Measurements from ENCODE around the gene ITGB5.

Gene ITGB5

GRCh38 chr3:124860599-124860998, 26.6 kb downstream of the ITGB5 start:
- no peak for DNase-seq

- no peak for DNase-seq
These were observed 28.1 kb downstream of the ITGB5 start for GRCh38 chr3:124859025-124859424.

DNA sequence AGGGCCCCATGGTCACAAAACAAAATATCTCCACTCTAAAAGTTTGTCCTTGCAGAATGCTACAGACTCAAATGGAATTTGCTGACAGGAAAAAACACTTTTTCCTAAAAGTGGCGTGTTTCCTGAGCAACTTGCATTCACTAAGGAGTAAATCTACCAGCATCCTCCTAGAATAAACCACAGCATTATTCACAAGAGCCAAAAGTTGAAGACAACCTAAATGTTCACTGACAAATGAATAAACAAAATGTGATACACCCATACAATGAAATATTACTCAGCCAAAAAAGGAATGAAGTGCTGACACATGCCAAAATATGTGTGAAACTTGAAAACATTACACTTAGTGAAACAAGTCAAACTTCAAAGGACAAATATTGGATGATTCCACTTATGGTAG, 28.9 kb downstream of the ITGB5 start:
- DNase-seq: no peak

DNA sequence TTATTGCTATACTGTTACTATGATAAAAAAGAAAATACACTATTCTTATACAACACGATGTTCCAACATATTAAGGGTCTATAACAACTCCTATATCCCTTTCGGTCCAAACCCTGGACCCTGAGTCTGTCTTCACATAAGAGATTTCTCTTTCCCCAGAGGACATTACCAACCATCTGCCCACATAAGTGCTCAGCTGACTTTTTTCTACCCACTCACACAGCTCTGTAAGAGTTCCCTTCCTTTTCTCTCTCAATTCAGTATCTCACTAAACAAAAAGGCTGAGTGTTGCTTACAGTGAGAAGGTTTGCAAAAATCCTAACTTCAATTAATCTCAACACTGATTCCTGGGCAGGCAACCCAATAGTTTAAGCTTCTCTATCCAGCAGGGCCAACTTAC, 30.5 kb downstream of the ITGB5 start:
- DNase-seq: no peak

DNA sequence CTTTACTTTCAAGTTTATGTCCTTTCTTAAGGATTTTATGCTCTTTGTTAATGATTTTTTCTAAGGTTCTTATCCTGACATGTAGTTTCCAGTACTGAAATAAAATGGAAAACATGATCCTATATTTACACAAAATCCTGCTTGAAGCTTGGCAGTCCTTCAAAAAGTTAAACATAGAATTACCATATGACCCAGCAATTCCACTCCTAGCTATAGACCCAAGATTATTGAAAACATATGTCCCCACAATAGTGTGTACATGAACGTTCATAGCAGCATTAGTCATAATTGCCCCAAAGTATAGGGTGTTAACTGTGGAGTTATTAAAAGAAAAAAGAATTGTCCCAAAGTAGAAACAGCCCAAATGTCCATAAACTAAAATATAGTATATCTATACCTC, 33.2 kb downstream of the ITGB5 start:
- no peak for DNase-seq

DNA sequence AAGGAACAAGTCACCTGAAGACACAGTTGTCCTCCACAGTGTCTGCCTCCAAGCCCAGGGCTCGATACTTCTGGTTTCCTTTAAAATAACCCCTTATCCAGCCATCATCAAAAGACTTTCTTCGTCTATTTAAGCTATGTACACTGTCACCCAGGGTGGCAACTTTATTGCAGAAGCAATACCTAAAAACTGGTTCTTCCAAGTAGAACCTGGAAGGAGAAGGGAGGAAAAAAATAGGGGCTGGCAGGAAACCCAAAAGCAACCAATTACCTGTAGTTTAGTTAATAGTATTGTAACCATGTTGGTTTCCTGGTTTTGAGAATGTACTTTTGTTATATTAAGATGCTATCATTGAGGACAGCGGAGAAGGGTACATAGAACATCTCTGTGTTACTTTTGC, 33.7 kb downstream of the ITGB5 start:
- no peak for DNase-seq

- DNase-seq: no peak
These were observed 35.3 kb downstream of the ITGB5 start for GRCh38 chr3:124851905-124852304.

DNA sequence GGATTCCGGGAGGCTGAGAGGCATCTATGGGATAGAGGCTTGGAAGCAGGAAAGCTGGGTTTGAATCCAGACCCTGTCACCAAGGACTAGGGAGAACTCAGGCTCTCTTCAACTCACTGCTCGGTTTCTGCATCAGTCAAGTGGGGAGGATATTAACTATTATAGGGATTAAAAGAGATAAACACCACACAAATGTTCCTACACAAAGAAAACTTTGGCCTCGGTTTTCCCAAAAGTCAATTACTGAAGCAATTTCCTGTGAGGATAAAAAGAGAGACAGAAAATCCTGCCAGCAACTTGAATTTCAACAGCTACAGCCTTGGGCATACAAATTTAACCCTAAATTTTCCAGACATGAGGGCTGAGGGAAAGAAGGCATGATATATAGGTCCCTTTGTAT, 36.0 kb downstream of the ITGB5 start:
- DNase-seq: no peak

DNA sequence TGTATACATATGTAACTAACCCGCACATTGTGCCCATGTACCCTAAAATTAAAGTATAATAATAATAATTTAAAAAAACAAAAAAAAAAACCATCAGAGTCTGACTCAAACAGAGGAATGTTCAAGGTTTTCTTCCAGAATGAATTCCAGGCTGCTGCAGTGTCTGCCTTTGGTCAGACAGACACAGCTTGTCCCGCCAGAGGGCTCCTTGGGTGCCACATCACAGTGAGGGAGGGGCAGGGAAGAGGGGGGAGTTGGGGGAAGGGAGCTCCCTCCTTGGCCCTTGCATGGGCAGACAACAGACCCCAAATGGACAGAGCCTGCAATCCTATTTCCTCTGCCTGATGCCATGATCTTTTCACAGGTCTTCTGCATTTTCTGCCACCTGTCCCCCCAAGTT, 36.5 kb downstream of the ITGB5 start:
- no peak for DNase-seq

GRCh38 chr3:124850212-124850611, 37.0 kb downstream of the ITGB5 start:
- DNase-seq: no peak

- DNase-seq: no peak
These were observed 38.9 kb downstream of the ITGB5 start for GRCh38 chr3:124848300-124848699.

GRCh38 chr3:124847863-124848262, 39.3 kb downstream of the ITGB5 start:
- DNase-seq: no peak

DNA sequence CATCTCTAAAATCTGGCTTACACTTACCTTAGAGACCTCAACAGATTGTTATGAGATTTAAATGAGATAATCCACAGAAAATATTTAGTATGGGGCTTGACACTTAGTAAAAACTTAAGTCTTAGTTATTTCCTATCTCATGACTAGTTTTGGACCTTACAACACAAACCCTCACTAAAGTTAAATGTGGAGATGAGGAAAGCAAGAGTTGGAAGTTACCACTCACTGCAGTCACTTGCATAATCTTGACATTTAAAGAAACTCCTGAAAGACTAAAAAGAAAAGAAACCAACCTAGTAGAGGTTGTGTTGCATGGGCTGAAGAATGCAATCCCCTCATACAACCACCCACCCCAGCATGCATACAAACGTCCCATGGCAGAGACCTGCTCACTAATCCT, 40.1 kb downstream of the ITGB5 start:
- DNase-seq: no peak

DNA sequence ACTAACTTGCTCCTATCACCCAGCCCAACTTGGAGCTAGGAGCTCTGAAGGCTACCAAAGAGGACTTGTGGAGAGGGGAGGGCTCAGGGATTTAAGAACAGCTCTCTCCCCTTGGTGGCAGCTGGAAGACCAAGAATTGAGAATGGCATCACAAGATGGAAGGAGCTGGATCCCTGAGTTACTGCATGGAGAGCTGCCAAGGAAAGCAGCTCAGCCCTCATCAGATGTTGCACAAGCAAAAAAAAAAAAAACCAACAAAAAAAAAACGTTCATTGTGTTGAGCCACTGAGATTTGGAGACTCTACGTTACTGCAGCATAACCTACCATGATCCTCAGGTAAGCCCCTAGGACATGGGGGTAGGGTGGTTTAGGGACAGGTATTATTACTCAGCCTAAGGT, 41.0 kb downstream of the ITGB5 start:
- no peak for DNase-seq

- DNase-seq: no peak
These were observed 41.8 kb downstream of the ITGB5 start for GRCh38 chr3:124845406-124845805.

DNA sequence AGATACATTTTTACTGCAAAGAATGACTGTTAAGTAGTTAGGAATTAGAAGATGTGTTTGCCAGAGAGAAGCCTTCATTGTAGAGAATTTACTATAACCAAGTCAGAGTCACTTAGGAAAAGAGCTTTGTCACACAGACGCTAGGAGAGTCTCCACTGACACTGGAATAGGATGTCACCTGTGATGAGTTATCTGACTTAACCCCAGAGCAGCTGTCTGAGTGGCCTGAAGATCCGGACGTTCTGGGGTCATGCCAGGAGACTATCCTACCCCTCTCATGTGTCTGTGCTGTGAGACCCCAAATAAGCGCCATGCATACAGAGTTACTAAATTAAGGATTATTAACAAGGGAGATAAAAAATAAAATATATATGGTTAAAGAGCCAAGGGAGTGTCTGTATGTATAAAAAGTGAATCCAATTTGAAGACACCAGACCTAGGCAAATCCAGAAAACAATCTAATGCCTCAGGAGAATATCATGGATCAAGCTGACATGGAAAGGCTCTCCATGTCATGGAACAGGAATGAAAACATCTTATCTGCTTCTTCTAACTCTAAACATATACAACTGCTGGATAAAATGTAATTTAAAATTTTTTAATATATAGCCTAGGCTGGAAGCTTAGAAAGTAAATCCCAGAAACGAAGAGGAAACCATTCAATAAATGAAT, 43.5 kb downstream of the ITGB5 start:
- no peak for DNase-seq

GRCh38 chr3:124843047-124843446, 44.1 kb downstream of the ITGB5 start:
- DNase-seq: no peak

DNA sequence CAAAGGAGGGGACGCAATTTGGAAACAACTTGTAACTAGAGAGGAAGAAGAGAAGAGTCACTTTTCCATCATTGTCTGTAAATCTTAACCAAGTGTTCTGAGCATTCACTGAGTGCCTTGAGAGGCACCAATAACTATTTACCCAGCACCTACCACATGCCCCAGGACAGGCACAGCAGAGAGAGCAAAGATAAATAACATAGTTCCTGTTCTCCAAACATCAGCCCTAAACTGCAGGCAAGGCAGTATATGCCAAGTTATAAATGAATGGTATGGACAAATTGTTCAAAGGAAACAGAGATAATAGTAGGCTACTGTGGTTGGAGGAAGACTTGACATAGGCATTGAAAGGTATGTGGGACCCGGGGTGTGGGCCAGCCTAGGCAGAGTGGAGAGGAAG, 45.6 kb downstream of the ITGB5 start:
- no peak for DNase-seq

GRCh38 chr3:124840331-124840730, 46.8 kb downstream of the ITGB5 start:
- DNase-seq: no peak

DNA sequence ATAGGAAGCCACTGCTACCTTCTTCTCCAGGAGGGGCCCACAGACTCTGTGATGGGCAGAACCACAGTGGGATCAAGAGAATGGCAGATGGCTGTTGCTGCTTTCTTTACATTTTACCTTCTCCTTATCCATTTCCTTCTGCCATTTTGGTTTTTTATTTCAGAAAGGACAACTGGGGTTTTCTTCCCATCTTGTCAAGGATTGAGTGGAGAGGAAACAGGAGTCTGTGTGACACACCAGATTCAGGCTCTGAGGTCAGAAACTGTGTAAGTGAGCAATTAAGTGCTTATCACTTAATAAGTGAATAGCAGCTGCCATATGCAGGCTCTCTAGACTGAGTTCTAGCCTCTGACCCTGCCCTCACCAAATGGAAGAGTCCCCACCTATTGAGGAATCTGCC, 47.3 kb downstream of the ITGB5 start:
- no peak for DNase-seq

- DNase-seq: no peak
These were observed 48.2 kb downstream of the ITGB5 start for GRCh38 chr3:124838963-124839362.

DNA sequence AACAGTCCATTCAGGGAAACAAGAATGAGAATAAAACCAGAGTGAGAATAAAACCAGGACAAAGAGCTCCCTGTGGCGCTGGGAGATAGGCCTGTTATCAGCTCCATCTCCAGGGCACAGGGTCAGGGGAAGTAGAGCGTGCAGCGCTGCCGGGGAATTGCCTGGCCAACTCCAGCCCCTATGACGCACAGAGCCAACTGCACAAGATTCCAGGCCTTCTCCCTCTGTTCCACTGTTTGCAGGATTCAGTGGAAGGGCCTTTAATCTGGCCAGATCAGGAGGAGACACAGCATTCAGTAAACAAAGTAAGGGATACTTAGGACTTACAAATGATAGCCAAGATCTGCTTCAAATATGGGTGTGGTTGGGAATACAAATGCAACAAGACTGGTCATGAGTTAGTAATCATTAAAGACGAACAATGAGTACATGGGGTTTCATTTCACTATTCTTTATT, 49.4 kb downstream of the ITGB5 start:
- DNase-seq: no peak

DNA sequence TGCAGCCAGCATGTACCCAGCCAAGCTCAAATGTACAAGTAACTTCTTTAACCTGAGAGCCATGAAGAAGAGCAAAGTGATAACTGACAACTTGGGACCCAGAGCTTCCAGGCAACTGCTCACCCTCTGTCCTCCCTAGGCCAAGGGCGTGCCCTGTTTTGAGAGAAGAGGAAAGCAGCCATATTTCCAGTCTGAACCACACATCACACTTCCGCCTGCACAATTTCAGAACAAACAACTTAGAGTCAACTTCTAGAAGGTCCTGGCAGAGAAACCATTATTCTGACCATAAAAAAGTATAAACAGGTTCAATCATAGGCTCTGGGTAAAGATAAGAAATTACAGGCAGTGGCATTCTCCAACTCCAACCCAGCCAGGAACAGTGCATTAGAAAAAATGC, 50.1 kb downstream of the ITGB5 start:
- DNase-seq: no peak

DNA sequence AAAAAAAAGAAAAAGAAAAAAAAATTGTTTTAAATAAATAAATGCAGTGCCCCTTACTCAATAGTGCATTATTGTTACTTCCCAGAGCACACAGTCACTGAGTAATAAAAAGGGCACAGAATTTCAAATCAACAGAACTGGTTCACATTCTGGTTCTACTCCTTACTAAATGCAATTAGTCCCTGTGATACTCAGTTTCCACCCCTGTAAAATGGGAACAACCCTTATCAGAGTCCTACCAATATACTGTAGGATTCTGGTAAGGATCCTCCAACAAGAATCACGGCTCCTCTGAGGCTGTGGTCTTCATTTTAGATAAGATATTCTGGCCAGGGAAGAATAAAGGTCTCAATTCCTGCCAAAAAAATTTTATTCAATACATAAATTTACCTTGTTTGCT, 50.7 kb downstream of the ITGB5 start:
- no peak for DNase-seq

Data from activated naive CD4-positive, alpha-beta T cell treated with anti-CD3 and anti-CD28 coated beads, Interleukin-2, amount 50 U/mL, for 16 hours (primary cell).